Activated B cell treated with CpG ODN at 0.5 μM for 24 hours (primary cell): ENCODE results near the gene SYNJ1. TPM values are rescaled to one million over a fixed set of nuclear protein-coding genes. Genes with fewer than 3 reads are reported as not detected.

Source experiments
- ATAC-seq: fragments of 200-7000 bp; cut with Tn5 transposase; one replicate; pipeline ENCODE4 v1.10.0; 2021; ENCODE audit warnings: low read depth, mild to moderate bottlenecking, moderate library complexity
- CTCF ChIA-PET: fragments of 350-600 bp; sonication (Branson Sonifier 250); formaldehyde crosslinking; loops from one replicate; lab custom pipeline; 2021; ENCODE audit warnings: antibody characterized with exemption; lab: Charles Lee
- POLR2A ChIA-PET: fragments of 350-600 bp; sonication (Branson Sonifier 250); formaldehyde crosslinking; loops from one replicate; lab custom pipeline; 2021; ENCODE audit warnings: antibody characterized with exemption; lab: Charles Lee
- DNase-seq: peaks from one replicate; pipeline ENCODE4 v3.0.0; 2022
- H3K27ac Mint-ChIP-seq: one replicate; pipeline ENCODE4 v1.8.0; 2020; ENCODE audit warnings: mixed read lengths
- H3K27me3 Mint-ChIP-seq: one replicate; pipeline ENCODE4 v1.8.0; 2021; ENCODE audit warnings: mixed read lengths
- H3K36me3 Mint-ChIP-seq: one replicate; pipeline ENCODE4 v1.8.0; 2021; ENCODE audit warnings: low read depth, mixed read lengths
- H3K4me1 Mint-ChIP-seq: one replicate; pipeline ENCODE4 v1.8.0; 2021; ENCODE audit warnings: mixed read lengths
- H3K4me3 Mint-ChIP-seq: one replicate; pipeline ENCODE4 v1.8.0; 2020; ENCODE audit warnings: mild to moderate bottlenecking, mixed read lengths
- H3K9me3 Mint-ChIP-seq: one replicate; pipeline ENCODE4 v1.8.0; 2020; ENCODE audit warnings: mixed read lengths
- CTCF ChIP-seq: fragments of 200-600 bp; IDR thresholded peaks from one replicate; pipeline ENCODE4 v1.8.0; 2022; ENCODE audit warnings: antibody characterized with exemption, mild to moderate bottlenecking
- intact Hi-C: fragments of 100-400 bp; cut with micrococcal nuclease; formaldehyde crosslinking; loops from one replicate; pipeline ENCODE4 v1.15.1; 2024
- total RNA-seq: library from RNA; stranded (reverse); gene quantifications from 2 replicates; pipeline ENCODE4 v1.2.3, GENCODE V29; 2022

The SYNJ1 gene
- total RNA-seq, 1 donor from 2014 or later: 5.2 TPM

GRCh38 chr21:32728456-32728839, 635 bp upstream of the SYNJ1 start:
- ChIA-PET CTCF (interaction anchor here (0.7 to 1.3 kb wide), 3 partner anchors 15 to 468 kb away, joined by 3 to 6 read pairs (median 5); partner anchors contain the start of gene PAXBP1), POLR2A (interaction anchor here (0.6 to 2.7 kb wide), 8 partner anchors 16 to 957 kb away, joined by 3 to 55 read pairs (median 6); partner anchors contain the start of genes CFAP298, GART, PAXBP1 and SON)
- intact Hi-C loops: loop anchor here (1.0 to 5.0 kb wide), 8 partner anchors 43 to 1189 kb away; partner anchors contain the start of genes ATP5PO, CFAP298, CRYZL1 and DNAJC28
- H3K9me3 Mint-ChIP-seq: no peaks in the 10 kb centered on the region
- H3K4me1 Mint-ChIP-seq: peaks cover 14% of the 10 kb centered on the region
- DNase-seq (no peak), ATAC-seq (no peak)
- peak overlapping the region; percentile 93 for H3K4me3 Mint-ChIP-seq
- peak overlapping the region; percentile 72 for H3K27ac Mint-ChIP-seq
- peaks cover 15% of the 10 kb centered on the region for H3K36me3 Mint-ChIP-seq
- no peaks in the 10 kb centered on the region for H3K27me3 Mint-ChIP-seq
- TF ChIP-seq CTCF: no peak

- Mint-ChIP-seq H3K36me3 (peaks cover 10% of the 10 kb centered on the region), H3K27me3 (no peaks in the 10 kb centered on the region), H3K4me3 (peak overlapping the region; percentile 93), H3K4me1 (peaks cover 14% of the 10 kb centered on the region), H3K9me3 (no peaks in the 10 kb centered on the region), H3K27ac (peak overlapping the region; percentile 70)
- peak; percentile 32 for DNase-seq
- POLR2A ChIA-PET: interaction anchor here (0.6 to 2.7 kb wide), 8 partner anchors 10 to 816 kb away, joined by 3 to 55 read pairs (median 5); partner anchors contain the start of genes CFAP298, GART, PAXBP1 and SON
- no peak for ATAC-seq
- no peak for TF ChIP-seq CTCF
- intact Hi-C loops: loop anchor here (1.0 to 5.0 kb wide), 5 partner anchors 15 to 1190 kb away; partner anchors contain the start of genes ATP5PO, GART, MIS18A and SCAF4
- CTCF ChIA-PET: interaction anchor here (1.3 kb wide), 1 partner anchor 44 kb away, joined by 6 read pairs; the partner anchor contains the start of gene PAXBP1
Measured at GRCh38 chr21:32726839-32727686, 750 bp downstream of the SYNJ1 start.

GRCh38 chr21:32719085-32719484, 8.7 kb downstream of the SYNJ1 start:
- H3K9me3 Mint-ChIP-seq: peaks cover 2% of the 10 kb centered on the region
- ChIA-PET CTCF (no interaction called here), POLR2A (no interaction called here)
- H3K27me3 Mint-ChIP-seq: peaks cover 45% of the 10 kb centered on the region
- no peak for TF ChIP-seq CTCF
- no peak overlapping the region for H3K27ac Mint-ChIP-seq
- no peaks in the 10 kb centered on the region for H3K4me1 Mint-ChIP-seq
- intact Hi-C loops: no loop called here
- no peak for DNase-seq
- no peak overlapping the region for H3K4me3 Mint-ChIP-seq
- ATAC-seq: no peak
- H3K36me3 Mint-ChIP-seq: peaks cover 15% of the 10 kb centered on the region

DNA sequence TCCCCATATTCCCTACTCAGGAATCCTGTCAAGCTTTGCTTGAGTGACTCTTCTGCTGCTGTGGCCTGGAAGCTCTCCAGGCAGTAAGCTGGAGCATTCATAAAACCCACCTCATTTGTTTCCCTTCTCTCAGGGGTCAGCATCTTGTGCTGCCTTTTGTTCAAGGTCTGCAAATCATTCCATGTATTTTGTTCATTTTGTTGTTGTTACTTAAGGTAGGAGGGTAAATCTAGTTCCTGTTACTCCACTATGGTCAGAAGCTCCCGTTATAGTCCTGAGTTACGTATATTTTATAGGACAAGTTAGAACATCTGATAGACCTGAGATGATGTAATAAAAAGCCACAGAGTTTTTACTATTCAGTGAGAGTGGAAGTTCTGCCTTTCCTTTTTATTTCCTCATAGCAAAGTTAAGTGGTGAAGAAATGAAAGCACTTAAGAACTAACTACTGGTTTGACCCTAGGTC, 9.9 kb downstream of the SYNJ1 start:
- Mint-ChIP-seq H3K36me3 (peaks cover 12% of the 10 kb centered on the region), H3K27ac (no peak overlapping the region), H3K9me3 (peaks cover 2% of the 10 kb centered on the region), H3K4me3 (no peak overlapping the region), H3K27me3 (peaks cover 47% of the 10 kb centered on the region), H3K4me1 (no peaks in the 10 kb centered on the region)
- no peak for ATAC-seq
- DNase-seq: no peak
- ChIA-PET CTCF (no interaction called here), POLR2A (interaction anchor here (1.0 kb wide), 1 partner anchor 10 kb away, joined by 3 read pairs; the partner anchor contains the start of gene SYNJ1)
- intact Hi-C loops: no loop called here
- TF ChIP-seq CTCF: no peak

DNA sequence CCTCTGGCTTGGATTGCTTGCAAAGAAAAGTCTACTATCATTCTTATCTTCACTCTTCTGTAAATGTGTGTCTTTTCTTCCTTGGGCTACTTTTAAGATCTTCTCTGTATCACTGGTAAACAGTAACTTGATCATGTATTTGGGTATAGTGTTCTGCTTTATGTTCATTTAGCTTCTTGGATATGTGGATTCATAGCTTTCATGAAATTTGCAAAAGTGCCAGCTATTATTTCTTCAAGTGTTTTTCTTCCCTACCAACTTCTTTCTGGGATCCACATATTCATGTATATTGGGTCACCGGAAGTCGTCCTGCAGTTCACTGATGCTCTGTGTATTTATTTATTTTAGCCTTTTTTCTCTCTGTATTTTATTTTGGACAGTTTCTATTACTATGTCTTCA, 11.3 kb downstream of the SYNJ1 start:
- peaks cover 13% of the 10 kb centered on the region for H3K4me1 Mint-ChIP-seq
- ATAC-seq: no peak

More for the DNA sequence above, 11.3 kb downstream of the SYNJ1 start:
- peaks cover 53% of the 10 kb centered on the region for H3K27me3 Mint-ChIP-seq
- TF ChIP-seq CTCF: no peak
- H3K4me3 Mint-ChIP-seq: no peak overlapping the region
- peaks cover 12% of the 10 kb centered on the region for H3K36me3 Mint-ChIP-seq
- no peak overlapping the region for H3K27ac Mint-ChIP-seq
- H3K9me3 Mint-ChIP-seq: peaks cover 2% of the 10 kb centered on the region
- no peak for DNase-seq
- CTCF ChIA-PET: interaction anchor here (0.6 kb wide), 1 partner anchor 55 kb away, joined by 3 read pairs; the partner anchor contains the start of gene PAXBP1
- intact Hi-C loops: no loop called here
- POLR2A ChIA-PET: no interaction called here
